Hepatic stellate cell (primary cell): ENCODE data around the gene PLA2G12B.
"Not testable (repeated sequence)": the region's sequence is repeated elsewhere in the genome, so short reads cannot be mapped to it uniquely, and the experiment has no call there.

ENCODE experiments used
- DNase-seq: peaks from one replicate; pipeline ENCODE4 v3.0.0; 2011; ENCODE audit warnings: low spot score

Gene PLA2G12B, protein sequence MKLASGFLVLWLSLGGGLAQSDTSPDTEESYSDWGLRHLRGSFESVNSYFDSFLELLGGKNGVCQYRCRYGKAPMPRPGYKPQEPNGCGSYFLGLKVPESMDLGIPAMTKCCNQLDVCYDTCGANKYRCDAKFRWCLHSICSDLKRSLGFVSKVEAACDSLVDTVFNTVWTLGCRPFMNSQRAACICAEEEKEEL

GRCh38 chr10:72954596-72955554 lies at the start of gene PLA2G12B:
PLA2G12B (minus strand) TSS chr10:72954806; CDS start chr10:72954685, 121 bp downstream.
- DNase-seq, result no peak

GRCh38 chr10:73003822-73004221 lies 49.2 kb upstream of the PLA2G12B start:
- DNase-seq, result no peak

GRCh38 chr10:73000973-73001372 lies 46.4 kb upstream of the PLA2G12B start:
- no peak for DNase-seq

DNA sequence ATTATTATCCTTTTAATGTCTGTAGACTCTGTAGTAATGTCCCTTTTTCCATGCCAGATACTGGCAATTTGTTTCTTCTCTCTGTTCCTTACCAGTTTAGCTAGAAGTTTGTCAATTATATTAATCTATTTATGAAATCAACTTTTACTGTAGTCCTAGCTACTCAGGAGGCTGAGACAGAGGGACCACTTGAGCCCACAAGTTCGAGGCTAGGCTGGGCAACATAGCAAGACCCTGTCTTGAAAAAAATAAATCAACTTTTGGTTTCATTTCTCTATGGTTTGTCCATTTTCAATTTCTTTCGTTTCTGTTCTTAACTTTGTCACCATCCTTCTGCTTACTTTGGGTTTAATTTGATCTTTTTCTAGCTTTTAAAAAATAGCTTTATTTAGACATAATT lies 42.5 kb upstream of the PLA2G12B start:
- no peak for DNase-seq

DNA sequence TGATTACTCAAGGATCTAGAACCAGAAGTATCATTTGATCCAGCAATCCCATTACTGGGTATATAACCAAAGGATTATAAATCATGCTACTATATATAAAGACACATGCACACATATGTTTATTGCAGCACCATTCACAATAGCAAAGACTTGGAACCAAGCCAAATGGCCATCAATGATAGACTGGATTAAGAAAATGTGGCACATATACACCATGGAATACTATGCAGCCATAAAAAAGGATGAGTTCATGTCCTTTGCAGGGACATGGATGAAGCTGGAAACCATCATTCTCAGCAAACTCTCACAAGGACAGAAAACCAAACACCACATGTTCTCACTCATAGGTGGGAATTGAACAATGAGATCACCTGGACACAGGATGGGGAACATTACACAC lies 40.9 kb upstream of the PLA2G12B start:
- not testable (repeated sequence) for DNase-seq

DNA sequence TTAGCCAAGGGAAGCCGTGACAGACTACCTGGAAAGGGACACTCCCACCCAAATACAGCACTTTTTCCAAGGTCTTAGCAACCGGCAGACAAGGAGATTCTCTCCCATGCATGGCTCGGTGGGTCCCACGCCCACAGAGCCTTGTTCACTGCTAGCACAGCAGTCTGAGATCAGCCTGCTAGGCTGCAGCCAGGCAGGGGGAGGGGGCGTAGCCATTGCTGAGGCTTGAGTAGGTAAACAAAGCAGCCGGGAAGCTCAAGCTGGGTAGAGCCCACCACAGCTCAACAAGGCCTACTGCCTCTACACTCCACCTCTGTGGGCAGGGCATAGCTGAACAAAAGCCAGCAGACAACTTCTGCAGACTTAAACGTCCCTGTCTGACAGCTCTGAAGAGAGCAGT lies 35.2 kb upstream of the PLA2G12B start:
- not testable (repeated sequence) for DNase-seq

- DNase-seq, result not testable (repeated sequence)
Measured at GRCh38 chr10:72984618-72985017, 30.0 kb upstream of the PLA2G12B start.

- no peak for DNase-seq
Measured at GRCh38 chr10:72981882-72982529, 27.4 kb upstream of the PLA2G12B start.

- no peak for DNase-seq
Measured at GRCh38 chr10:72981028-72981881, 26.6 kb upstream of the PLA2G12B start.

DNA sequence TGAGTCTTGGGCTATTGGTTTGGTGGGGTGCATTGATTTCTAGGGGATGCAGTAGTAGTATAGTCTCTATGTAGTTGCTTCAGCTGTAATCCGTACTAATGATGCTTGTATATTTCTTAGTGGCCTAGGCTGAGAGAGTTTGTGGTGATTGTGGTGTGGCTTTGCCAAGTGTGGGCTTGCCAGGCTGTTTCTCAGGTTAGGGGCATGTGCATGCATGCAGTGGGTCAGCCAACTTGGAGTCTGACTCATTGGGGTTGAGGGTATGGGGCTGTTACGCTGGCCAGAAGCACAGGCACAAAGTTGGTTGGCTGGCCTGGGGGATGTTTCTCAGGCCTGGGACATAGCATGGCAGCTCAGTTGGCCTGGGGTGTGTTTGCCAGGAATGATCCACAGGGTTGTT lies 25.7 kb upstream of the PLA2G12B start:
- no peak for DNase-seq

DNA sequence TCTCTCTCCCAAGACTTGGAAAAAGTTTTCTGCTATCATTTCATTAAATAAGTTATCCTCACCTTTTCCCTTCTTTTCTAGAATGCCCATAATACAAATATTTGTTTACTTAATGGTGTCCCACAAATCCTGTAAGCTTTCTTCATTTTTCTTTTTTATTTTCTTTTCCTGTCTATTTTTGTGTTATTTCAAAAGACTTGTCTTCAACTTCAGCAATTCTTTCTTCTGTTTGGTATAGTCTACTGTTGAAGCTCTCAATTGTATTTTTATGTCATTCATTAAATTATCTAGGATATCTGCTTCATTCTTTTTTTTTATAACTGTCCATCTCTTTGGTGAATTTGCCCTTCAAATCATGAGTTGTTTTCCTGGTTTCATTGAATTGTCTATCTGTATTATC lies 25.1 kb upstream of the PLA2G12B start:
- DNase-seq, result no peak

DNA sequence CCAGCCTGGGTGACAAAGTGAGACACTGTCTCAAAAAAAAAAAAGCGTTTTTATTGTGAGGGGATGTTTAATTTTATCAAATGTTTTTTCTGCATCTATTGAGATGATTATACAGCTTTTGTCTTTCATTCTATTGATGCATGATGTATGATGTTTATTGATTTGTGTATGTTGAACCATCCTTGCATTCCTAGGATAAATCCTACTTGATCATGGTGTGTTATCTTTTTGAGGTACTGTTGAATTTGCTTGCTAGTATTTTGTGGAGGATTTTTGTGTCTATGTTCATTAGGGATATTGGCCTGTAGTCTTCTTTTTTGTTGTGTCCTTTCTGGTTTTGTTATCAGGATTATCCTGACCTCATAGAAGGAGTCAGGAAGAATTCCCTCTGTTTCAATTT lies 22.3 kb upstream of the PLA2G12B start:
- no peak for DNase-seq

GRCh38 chr10:72956001-72956400 lies 1.4 kb upstream of the PLA2G12B start:
- no peak for DNase-seq

- no peak for DNase-seq
Measured at GRCh38 chr10:72954230-72954595, 393 bp downstream of the PLA2G12B start.

DNA sequence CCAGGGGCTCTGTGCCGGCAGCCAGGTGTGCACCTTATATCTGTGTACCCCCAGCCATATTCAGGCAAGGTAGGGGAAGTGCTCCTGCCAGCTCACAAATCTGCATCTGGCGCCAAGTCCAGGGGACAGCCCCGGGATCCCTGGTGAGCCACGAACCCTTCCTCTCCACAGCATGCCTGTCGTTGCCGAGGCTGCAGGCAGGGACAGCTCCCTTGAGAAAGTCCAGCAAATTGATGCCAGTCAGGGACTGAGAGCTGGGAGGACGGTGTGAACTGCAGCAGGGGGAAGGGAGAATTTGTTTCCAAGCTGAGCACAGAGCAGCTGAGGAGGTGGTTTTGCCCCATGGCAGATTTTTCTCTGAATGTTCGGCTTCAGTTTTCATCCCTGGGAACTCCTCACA lies 919 bp downstream of the PLA2G12B start:
- no peak for DNase-seq

GRCh38 chr10:72952642-72953158 lies 1.9 kb downstream of the PLA2G12B start:
- no peak for DNase-seq

GRCh38 chr10:72952189-72952588 lies 2.4 kb downstream of the PLA2G12B start:
- no peak for DNase-seq

- DNase-seq, result no peak
Measured at GRCh38 chr10:72951760-72952159, 2.8 kb downstream of the PLA2G12B start.

GRCh38 chr10:72948762-72949161 lies 5.8 kb downstream of the PLA2G12B start:
- DNase-seq, result no peak

DNA sequence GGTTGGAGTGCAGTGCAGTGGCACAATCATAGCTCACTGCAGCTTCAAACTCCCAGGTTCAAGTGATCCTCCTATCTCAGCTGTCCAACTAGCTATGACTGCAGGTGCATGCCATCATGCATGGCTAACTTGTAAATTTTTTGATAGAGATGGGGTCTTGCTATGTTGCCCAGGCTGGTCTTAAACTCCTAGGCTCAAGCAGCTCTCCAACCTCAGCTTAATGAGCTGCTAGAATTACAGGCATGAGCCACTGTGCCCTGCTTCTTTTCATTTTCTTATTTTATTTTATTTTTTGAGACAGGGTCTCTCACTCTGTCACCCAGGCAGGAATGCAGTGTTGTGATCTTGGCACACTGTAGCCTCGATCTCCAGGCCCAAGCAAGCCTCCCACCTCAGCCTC lies 7.6 kb downstream of the PLA2G12B start:
- no peak for DNase-seq

DNA sequence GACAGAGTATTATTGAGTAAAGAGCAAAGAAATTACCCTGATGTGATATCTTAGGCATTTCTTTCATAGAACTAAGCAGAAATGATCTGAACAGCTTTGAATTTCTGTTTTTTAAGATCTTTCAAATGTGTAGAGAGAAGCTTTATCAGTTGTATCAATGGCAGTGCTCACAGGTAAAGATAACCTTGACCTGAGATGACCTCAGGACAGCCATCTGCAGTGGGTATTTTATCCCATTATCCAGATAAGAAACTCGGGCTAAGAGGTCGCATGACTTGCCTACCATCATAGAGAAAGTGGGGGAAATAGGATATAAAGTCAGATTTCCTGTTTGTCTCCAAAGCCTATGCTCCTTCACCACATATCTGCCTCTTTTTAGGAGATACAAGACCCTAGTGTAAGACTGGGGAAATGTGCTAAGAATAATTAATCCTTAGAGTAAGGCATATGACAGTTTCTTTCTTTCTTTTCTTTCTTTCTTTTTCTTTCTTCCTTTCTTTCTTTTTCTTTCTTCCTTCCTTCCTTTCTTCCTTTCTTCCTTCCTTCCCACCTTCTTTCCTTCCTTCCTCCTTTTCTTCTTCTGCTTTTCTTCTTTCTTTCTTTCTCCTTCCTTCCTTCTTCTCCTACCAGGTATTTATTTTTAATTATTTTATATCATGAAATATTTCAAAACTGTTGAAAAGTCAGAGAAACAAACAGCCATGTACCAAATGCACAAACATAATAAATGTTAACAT lies 10.9 kb downstream of the PLA2G12B start:
- DNase-seq, result no peak
